GM12878 (cell line): ENCODE data around the gene KIF12. TPM values are rescaled to one million over a fixed set of nuclear protein-coding genes. Genes with fewer than 3 reads are reported as not detected.

Source experiments
- ATAC-seq: fragments of 200-7000 bp; cut with Tn5 transposase; 3 replicates; pipeline ENCODE4 v1.9.1; 2020; ENCODE audit warnings: mild to moderate bottlenecking, moderate library complexity
- BruUV-seq: library from RNA; stranded (reverse); fragments of 400-500 nt; replicated peaks from 2 replicates; lab custom pipeline; 2021; lab: Mats Ljungman, UMichigan
- CTCF ChIA-PET: fragments of 300-600 bp; sonication (Branson Sonifier 250); formaldehyde crosslinking; extraction: SDS; loops from one replicate; lab custom pipeline; 2021; ENCODE audit warnings: inconsistent platforms; lab: Yijun Ruan, JAX
- POLR2A ChIA-PET: fragments of 350-600 bp; formaldehyde crosslinking; extraction: SDS; loops from one replicate; lab custom pipeline; 2021; ENCODE audit warnings: inconsistent platforms; lab: Charles Lee
- RAD21 ChIA-PET: fragments of 300-600 bp; sonication (Branson Sonifier 250); formaldehyde crosslinking; loops from one replicate; lab custom pipeline; 2023; ENCODE audit warnings: antibody characterized with exemption; ENCODE audit not compliant: unreplicated experiment; lab: Charles Lee
- SMC1A ChIA-PET: fragments of 300-600 bp; sonication (Branson Sonifier 250); formaldehyde crosslinking; loops from one replicate; lab custom pipeline; 2023; ENCODE audit not compliant: unreplicated experiment, uncharacterized antibody; lab: Charles Lee
- DNase-seq: peaks from one replicate; pipeline ENCODE4 v3.0.0-alpha.2; 2011; ENCODE audit warnings: low read depth, low spot score
- FAIRE-seq: peaks from 3 replicates; lab custom pipeline; 2011; peaks lifted over from hg19 to GRCh38; lab: Jason Lieb, UNC
- H2AFZ ChIP-seq: 2 replicates; pipeline ENCODE4 v1.6.0; 2011; ENCODE audit warnings: low read depth, low read length, control low read depth; ENCODE audit not compliant: control insufficient read depth
- H3K27ac ChIP-seq: 2 replicates; pipeline ENCODE4 v1.5.1; 2011; ENCODE audit warnings: control low read depth; ENCODE audit not compliant: control insufficient read depth, insufficient read depth
- H3K27me3 ChIP-seq, 2 experiments: replicated peaks in 1 of 2; 2 replicates each; pipeline versions ENCODE4 v1.6.0 to v1.6.1; 2011; ENCODE audit warnings: low read length in 1 of 2; ENCODE audit not compliant: control insufficient read depth in 2 of 2, insufficient read depth in 2 of 2
- H3K36me3 ChIP-seq, 2 experiments: 2 replicates each; pipeline ENCODE4 v1.5.1; 2011; ENCODE audit warnings: low read length in 1 of 2; ENCODE audit not compliant: control insufficient read depth in 2 of 2, insufficient read depth in 2 of 2
- H3K4me1 ChIP-seq: 2 replicates; pipeline ENCODE4 v1.6.1; 2011; ENCODE audit warnings: mild to moderate bottlenecking, low read length, moderate library complexity, mixed read lengths; ENCODE audit not compliant: control insufficient read depth, insufficient read depth
- H3K4me2 ChIP-seq: 2 replicates; pipeline ENCODE4 v1.6.0; 2011; ENCODE audit warnings: control low read depth; ENCODE audit not compliant: control insufficient read depth, insufficient read depth
- H3K4me3 ChIP-seq: fragments of 200-600 bp; sonication (generic); 2 replicates; pipeline ENCODE4 v1.5.1; 2016
- H3K79me2 ChIP-seq: 2 replicates; pipeline ENCODE4 v1.6.0; 2011; ENCODE audit warnings: low read length; ENCODE audit not compliant: control insufficient read depth, insufficient read depth
- H3K9ac ChIP-seq: 2 replicates; pipeline ENCODE4 v1.8.0; 2011; ENCODE audit warnings: low read length, control low read depth, mixed read lengths; ENCODE audit not compliant: control insufficient read depth, insufficient read depth
- H3K9me3 ChIP-seq: replicated peaks from 3 replicates; pipeline ENCODE4 v1.5.1; 2011; ENCODE audit warnings: mild to moderate bottlenecking, low read length; ENCODE audit not compliant: control insufficient read depth, insufficient read depth
- H4K20me1 ChIP-seq: 2 replicates; pipeline ENCODE4 v1.6.0; 2011; ENCODE audit not compliant: control insufficient read depth, insufficient read depth
- BMI1 ChIP-seq: fragments of 450-650 bp; IDR thresholded peaks from 2 replicates; pipeline ENCODE4 v1.6.1; 2016; ENCODE audit warnings: mild to moderate bottlenecking, moderate library complexity, borderline replicate concordance
- IRF4 ChIP-seq: IDR thresholded peaks from 2 replicates; pipeline ENCODE4 v1.6.1; 2011; ENCODE audit warnings: low read depth, low read length
- JUND ChIP-seq: IDR thresholded peaks from 2 replicates; pipeline ENCODE4 v1.6.1; 2012; ENCODE audit warnings: low read depth, mild to moderate bottlenecking, low read length, improper control_type of control experiment, moderate library complexity
- KLF5 ChIP-seq: fragments of 450-650 bp; IDR thresholded peaks from 2 replicates; pipeline ENCODE4 v1.6.1; 2014; ENCODE audit warnings: mild to moderate bottlenecking; ENCODE audit not compliant: partially characterized antibody
- MYB ChIP-seq: fragments of 150-350 bp; IDR thresholded peaks from 2 replicates; pipeline ENCODE4 v1.6.1; 2014; ENCODE audit warnings: mild to moderate bottlenecking, low read depth, low read length, borderline replicate concordance
- PRDM15 ChIP-seq: fragments of 450-650 bp; formaldehyde crosslinking; IDR thresholded peaks from 2 replicates; pipeline ENCODE4 v1.4.0; 2020; ENCODE audit warnings: mild to moderate bottlenecking, moderate library complexity
- WGBS: methylation state at CpG from one replicate; pipeline ENCODE4 v1.1.6; 2016; ENCODE audit warnings: low lambda C conversion rate; ENCODE audit not compliant: insufficient replicate concordance, insufficient coverage; ENCODE audit errors: missing lambda C conversion rate; 5-methylcytosine and 5-hydroxymethylcytosine counted together
- in situ Hi-C: fragments of 300-500 bp; cut with MboI; formaldehyde crosslinking; loops from 9 replicates; pipeline ENCODE4 v1.14.3; 2018; ENCODE audit warnings: mixed read lengths
- intact Hi-C: fragments of 100-400 bp; cut with micrococcal nuclease; formaldehyde crosslinking; loops from one replicate; pipeline ENCODE4 v1.14.2; 2022; ENCODE audit not compliant: unreplicated experiment
- polyA plus RNA-seq, 11 experiments: library from polyadenylated mRNA; depleted of rRNA in 4 of 11; unstranded in 6 of 11; stranded (reverse) in 5 of 11; fragments of >200 nt; fragmentation: Nextera tagmentation in 4 of 11; fragmentation: Illumina TruSeq in 1 of 11; extraction: Ambion mirVana in 4 of 11; extraction: Trizol in 1 of 11; gene quantifications; 1 replicate in 1 of 11; 2 replicates in 10 of 11; pipeline versions ENCODE4 v1.2.1 to v1.2.3, GENCODE V29; 2011 to 2016; ENCODE audit warnings: inconsistent platforms in 2 of 11, missing spikeins in 2 of 11, low read depth in 1 of 11
- total RNA-seq, 4 experiments: library from RNA; depleted of rRNA in 3 of 4; stranded (reverse); fragments of >200 nt in 3 of 4; fragmentation: Illumina TruSeq in 1 of 4; extraction: Trizol in 1 of 4; gene quantifications; 2 replicates each; pipeline versions ENCODE4 v1.2.1 to v1.2.3, GENCODE V29; 2013 to 2021
- TF ChIP-seq, protein P1 (sequence below): fragments of 450-650 bp; IDR thresholded peaks from 2 replicates; pipeline ENCODE4 v1.6.1; 2017; ENCODE audit warnings: mild to moderate bottlenecking, moderate library complexity

KIF12 gene
- total and polyA plus RNA-seq, 10 of the 15 experiments (the other 5 are each of a cell fraction or from before 2014, with no cell fraction given), result not detected

DNA sequence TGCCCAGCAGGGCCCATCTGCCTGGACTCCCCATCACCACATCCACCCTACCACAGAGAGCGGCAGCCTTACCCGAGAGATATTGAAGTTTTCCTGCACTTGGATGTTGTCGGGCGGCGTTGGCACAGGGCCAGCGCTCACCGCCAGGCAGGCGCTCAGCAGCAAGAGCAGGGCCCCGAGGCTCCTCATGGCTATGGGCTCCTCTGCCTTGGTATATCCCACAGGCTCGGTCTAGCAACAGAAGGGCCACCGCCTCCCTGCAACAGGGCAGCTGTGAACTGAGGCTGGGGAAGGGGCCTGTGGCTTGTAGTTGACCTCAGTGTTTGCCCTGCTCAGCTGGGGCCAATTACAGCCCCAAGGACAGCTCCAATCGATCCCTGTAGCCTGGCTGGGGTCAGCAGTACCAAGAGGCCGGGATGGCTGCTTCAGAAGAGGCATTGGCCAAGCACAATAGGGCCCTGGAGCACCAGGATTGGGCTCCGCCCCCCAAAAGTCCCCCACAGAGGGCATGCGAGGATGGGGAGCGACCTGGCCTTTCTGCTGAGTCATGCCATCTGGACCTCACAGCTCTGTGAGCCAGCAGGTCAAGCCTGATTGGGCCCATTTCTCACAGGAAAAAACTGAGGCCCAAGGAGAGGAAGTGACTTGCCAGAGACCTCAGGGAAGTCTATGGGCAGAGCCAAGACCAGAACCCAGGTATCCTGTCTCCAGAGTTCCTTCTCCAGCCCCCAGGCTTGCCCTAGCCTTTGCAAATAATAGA lies 20.9 kb downstream of the KIF12 start, which contains the start of gene AMBP:
Gene AMBP (minus strand): TSS at position 280 of the 760 bp plus-strand sequence. CDS start 91 bp downstream, at position 189.
- no TSS peak for BruUV-seq
- 44% methylated on average over 16 of the region's 16 CpGs for WGBS
- ChIA-PET SMC1A (no interaction called here), RAD21 (no interaction called here), CTCF (no interaction called here), POLR2A (no interaction called here)
- Histone ChIP-seq H3K79me2 (no peaks in the 10 kb centered on the region), H3K9me3 (no peaks in the 10 kb centered on the region), H3K4me3 (no peak within 1 kb of the TSS), H2AFZ (no peak within 1 kb of the TSS), H3K27ac (no peak within 1 kb of the TSS), H3K9ac (no peak within 1 kb of the TSS), H3K27me3 (no peaks in the 10 kb centered on the region; a peak in 2 of 4 replicates), H3K4me2 (no peak within 1 kb of the TSS), H4K20me1 (no peaks in the 10 kb centered on the region), H3K4me1 (no peaks in the 10 kb centered on the region), H3K36me3 (no peaks in the 10 kb centered on the region)
- intact Hi-C loops, result no loop called here
- TF ChIP-seq, protein P1, sequence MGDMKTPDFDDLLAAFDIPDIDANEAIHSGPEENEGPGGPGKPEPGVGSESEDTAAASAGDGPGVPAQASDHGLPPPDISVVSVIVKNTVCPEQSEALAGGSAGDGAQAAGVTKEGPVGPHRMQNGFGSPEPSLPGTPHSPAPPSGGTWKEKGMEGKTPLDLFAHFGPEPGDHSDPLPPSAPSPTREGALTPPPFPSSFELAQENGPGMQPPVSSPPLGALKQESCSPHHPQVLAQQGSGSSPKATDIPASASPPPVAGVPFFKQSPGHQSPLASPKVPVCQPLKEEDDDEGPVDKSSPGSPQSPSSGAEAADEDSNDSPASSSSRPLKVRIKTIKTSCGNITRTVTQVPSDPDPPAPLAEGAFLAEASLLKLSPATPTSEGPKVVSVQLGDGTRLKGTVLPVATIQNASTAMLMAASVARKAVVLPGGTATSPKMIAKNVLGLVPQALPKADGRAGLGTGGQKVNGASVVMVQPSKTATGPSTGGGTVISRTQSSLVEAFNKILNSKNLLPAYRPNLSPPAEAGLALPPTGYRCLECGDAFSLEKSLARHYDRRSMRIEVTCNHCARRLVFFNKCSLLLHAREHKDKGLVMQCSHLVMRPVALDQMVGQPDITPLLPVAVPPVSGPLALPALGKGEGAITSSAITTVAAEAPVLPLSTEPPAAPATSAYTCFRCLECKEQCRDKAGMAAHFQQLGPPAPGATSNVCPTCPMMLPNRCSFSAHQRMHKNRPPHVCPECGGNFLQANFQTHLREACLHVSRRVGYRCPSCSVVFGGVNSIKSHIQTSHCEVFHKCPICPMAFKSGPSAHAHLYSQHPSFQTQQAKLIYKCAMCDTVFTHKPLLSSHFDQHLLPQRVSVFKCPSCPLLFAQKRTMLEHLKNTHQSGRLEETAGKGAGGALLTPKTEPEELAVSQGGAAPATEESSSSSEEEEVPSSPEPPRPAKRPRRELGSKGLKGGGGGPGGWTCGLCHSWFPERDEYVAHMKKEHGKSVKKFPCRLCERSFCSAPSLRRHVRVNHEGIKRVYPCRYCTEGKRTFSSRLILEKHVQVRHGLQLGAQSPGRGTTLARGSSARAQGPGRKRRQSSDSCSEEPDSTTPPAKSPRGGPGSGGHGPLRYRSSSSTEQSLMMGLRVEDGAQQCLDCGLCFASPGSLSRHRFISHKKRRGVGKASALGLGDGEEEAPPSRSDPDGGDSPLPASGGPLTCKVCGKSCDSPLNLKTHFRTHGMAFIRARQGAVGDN, result no peak
- TF ChIP-seq JUND (no peak), KLF5 (no peak), PRDM15 (CRISPR knock-in tag) (no peak), MYB (no peak), IRF4 (no peak), BMI1 (no peak)
- ATAC-seq (no peak), FAIRE-seq (no peak), DNase-seq (no peak)
- in situ Hi-C loops, result loop anchor here (25.0 kb wide), 1 partner anchor 209 kb away; no protein-coding TSS in a partner anchor
